ENCODE measurements around the gene DIP2B.

DIP2B gene

GRCh38 chr12:50581226-50582184, 76.7 kb downstream of the DIP2B start:
- DNase-seq = no peak

DNA sequence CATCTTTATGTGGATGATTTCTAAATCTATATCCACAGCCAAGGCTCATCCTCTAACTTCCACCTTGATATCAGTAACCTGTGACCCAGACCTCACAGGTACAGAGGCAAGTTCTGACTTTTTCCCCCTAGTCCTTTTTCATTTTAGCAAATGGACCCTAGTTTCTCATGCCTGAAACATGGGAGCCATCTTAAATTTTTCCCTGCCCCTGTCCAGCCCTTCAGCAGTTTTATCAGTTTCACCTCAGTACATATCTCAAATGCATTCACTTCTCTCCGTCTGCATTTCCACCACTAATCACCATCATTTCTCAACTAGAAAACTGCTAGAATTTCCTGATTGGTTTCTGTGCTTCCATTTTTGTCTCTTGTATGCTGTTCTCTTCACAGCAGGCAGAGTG, 79.3 kb downstream of the DIP2B start:
- no peak for DNase-seq

- DNase-seq = no peak
These were observed 85.1 kb downstream of the DIP2B start for GRCh38 chr12:50589650-50590435.

DNA sequence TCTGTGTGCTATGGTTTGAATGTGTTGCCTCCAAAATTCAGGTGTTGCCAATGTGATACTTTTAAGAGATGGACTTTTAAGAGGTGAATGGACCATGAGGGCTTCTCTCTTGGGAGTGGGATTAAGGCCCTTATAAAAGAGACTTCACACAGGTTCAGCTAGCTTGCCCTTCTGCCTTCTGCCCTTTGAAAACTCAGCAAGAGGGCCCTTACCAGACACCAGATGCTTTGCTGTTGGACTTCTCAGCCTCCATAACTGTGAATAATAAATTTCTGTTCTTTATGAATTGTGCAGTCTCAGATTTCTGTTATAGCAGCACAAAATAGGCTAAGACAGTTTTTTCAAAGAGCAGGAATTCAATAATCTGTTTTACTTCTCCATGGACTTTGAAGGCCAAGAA, 86.1 kb downstream of the DIP2B start:
- no peak for DNase-seq

GRCh38 chr12:50595667-50596066, 90.9 kb downstream of the DIP2B start:
- DNase-seq = no peak

GRCh38 chr12:50597200-50598195, 92.7 kb downstream of the DIP2B start:
- DNase-seq = peak; percentile 60

DNA sequence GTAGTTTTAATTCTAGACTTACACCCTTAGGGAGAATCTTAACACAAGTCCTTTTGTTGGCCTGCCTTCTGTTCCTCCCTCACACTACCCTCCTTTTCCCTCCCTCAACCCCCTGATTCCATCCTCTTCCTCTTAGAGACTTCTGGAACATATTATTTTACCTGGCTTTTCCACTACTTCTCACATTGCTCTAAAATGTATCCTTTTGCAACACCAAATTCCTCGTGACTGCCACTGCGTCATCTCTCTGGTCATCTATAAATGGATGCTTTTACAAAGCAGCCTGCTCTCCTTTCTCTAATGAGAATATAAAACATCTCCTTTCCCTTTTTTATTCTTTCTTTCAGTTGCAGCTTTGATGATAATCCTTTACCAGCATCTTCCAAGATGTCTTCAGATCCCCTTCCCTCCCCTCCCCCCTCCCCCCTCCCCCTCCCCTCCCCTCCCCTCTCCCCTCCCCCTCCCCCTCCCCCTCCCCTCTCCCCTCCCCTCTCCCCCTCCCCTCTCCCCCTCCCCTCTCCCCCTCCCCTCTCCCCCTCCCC, 93.6 kb downstream of the DIP2B start:
- no peak for DNase-seq

- no peak for DNase-seq
These were observed 94.7 kb downstream of the DIP2B start for GRCh38 chr12:50599366-50600095.

DNA sequence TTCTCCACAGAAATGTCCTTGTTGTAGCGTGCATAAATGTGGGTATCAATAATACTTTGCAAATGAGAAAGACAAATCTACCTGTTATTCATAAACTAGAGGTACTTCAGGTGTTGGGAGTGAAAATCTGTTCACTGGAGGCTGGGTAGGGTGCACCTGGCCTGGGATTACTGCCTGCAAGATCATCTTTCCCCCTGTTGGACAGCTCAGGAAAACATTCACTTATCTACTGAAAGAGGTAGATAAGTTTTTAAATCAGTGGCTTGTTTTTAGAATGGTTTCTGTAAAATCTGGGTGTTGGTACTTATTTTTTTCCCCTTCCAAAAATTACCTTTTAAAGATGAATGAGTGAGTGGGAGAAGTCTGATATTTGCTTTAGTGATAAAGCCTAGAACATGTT, 95.6 kb downstream of the DIP2B start:
- DNase-seq = no peak

DNA sequence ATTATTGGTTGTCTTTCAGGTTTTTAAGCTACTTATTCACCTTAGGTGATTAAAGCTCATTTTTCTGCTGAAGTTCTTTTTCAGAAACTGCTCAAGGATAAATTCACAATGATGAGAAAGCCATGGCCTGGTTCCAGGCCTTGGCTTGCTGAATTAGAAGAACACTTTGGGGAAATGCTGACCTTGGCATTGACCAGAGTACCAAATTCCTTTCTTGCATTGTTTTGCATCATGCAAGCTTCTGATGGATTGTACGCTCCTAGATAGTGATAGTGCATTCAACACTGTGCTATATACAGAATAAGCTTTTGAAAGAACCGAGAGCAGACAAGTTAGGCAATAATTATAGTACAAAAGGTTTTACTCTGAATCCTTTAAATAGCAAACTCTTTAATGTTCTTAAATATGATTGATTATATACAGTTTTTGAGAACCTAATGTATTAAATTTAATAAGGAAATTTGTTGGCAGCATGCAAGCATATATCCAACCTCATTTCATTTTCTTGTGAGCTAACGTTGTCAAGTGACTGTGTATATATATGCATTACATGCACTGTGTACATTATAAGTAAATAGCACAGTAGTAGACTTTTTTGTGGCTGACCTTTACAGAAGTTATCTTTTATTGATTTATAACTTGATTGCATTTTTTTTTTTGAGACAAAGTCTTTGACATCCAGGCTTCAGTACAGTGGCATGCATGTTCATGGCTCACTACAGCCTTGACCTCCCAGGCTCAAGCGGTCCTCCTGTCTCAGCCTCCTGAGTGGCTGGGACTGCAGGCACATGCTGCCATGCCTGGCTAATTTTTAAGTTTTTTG, 99.2 kb downstream of the DIP2B start:
- DNase-seq = no peak

DNA sequence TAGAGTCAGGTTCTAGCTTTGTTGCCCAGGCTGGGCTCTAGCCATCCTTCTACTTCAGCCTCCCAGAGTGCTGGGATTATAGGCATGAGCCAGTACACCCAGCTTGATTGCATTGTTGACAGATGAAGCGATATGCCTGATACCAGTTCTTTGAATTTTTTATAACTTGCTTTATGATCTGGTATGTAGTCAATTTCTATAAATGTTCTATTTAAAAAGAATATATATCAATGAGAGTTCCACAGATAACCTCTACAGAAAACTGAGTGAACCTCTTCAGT, 99.8 kb downstream of the DIP2B start:
- DNase-seq = no peak

- DNase-seq = no peak
These were observed 102.0 kb downstream of the DIP2B start for GRCh38 chr12:50606675-50607375.

- no peak for DNase-seq
These were observed 104.6 kb downstream of the DIP2B start for GRCh38 chr12:50609292-50609874.

GRCh38 chr12:50610171-50610570, 105.4 kb downstream of the DIP2B start:
- no peak for DNase-seq

DNA sequence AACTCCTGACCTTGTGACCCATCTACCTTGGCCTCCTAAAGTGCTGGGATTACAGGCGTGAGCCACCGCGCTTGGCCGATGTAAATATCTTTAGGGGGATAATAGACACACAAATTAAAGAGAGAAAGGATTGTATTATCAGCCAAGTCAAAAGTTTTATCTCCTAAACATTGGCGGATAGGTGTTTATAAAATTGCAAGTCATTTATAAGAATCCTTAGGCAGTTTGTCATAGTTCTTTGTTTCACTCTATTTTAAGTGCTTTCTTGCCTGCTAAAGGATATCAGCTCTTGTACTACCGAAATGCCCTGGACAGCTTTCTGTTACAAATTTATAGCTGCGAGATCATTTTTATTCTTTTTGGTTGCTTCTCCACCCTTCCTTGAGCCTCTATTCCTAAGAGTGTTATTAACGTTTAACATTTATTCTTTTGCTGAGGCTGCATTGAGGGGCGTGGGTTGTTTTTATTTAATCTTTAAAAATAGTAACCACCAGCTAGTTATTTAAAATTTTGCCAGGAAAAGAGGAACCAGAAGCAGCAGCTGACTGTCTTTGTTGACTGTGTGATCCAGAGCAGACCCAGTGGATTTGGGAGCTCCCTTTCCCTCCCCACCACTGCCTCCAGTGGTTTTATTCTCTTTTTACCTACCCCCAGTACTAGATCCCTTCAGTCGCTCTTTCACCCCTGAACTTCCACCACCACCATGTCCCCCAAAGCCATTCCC, 106.4 kb downstream of the DIP2B start:
- DNase-seq = no peak

DNA sequence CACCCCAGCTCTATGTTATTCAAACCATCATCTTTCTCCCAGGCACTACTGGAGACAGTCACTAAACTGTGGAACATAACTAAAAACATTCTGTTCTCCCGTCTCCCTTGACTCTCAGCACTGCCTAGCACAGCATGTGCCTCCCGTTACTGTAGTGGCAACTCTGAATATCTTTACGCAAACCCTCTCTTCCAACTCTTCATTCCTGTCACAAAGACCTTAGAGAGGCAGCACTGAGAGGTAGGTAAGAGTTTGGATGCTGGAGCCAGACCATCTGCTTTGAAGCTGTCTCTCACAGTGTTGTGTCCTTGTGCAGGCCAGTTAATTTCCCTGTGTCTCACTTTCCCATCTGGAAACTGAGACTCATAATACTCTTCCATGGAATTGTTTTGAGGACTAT, 108.1 kb downstream of the DIP2B start:
- no peak for DNase-seq

DNA sequence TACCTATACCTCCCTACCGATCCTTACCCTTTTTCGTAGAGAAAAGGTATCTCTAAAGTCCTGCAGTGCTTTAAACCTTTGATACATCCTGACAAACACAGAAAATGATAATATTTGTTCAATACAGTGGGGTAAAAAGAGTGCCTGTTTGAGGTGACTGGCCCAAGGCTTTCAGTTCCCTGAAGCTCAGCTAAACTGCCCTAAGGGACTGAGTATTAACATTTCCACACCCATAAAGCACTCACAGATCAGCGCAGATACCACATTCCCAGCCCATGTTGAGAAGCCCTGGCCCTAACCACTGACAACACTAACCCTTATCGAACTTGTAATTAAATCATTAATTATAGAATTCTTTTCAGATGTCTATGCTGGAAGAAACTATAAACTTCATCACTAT, 108.7 kb downstream of the DIP2B start:
- DNase-seq = no peak

DNA sequence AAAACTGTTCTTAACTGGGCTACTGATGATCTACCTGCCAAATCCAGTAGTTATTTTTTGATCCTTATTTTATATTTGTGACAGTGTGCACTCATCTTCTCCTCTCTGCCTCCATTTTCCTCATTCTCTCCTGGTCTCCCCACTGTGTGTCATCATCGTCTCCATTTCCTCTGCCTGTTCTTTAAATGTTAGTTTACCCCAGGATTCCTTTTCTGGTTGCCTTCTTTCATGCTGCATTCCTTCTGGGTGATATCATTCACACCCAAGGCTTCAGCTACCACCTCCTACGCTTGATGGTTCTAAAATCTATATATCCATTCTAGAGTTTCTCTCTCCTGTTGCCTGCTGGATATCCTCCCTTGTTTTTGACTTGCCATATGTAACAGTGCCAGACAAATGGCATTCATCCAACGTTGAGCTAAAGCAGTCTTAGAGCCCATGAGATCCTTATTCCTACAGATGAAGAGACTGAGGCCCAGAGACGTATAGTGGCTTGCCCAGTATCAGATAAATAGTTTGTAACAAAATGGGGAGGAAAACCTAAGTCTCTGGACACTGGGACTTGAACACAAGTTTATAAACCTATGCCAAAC, 109.5 kb downstream of the DIP2B start:
- no peak for DNase-seq

Measured in activated CD8-positive, alpha-beta memory T cell treated with anti-CD3 and anti-CD28 coated beads, Interleukin-2, amount 50 U/mL, for 48 hours (primary cell).